ENCODE measurements around the gene TPSB2. TPM values are rescaled to one million over a fixed set of nuclear protein-coding genes. Genes with fewer than 3 reads are reported as not detected.
"Not testable (repeated sequence)": the region's sequence is repeated elsewhere in the genome, so short reads cannot be mapped to it uniquely, and the experiment has no call there.

Gene TPSB2
- total RNA-seq, 6 experiments from 2014 or later: 0.24 to 1.6 (median 0.83) TPM; not detected in 2

DNA sequence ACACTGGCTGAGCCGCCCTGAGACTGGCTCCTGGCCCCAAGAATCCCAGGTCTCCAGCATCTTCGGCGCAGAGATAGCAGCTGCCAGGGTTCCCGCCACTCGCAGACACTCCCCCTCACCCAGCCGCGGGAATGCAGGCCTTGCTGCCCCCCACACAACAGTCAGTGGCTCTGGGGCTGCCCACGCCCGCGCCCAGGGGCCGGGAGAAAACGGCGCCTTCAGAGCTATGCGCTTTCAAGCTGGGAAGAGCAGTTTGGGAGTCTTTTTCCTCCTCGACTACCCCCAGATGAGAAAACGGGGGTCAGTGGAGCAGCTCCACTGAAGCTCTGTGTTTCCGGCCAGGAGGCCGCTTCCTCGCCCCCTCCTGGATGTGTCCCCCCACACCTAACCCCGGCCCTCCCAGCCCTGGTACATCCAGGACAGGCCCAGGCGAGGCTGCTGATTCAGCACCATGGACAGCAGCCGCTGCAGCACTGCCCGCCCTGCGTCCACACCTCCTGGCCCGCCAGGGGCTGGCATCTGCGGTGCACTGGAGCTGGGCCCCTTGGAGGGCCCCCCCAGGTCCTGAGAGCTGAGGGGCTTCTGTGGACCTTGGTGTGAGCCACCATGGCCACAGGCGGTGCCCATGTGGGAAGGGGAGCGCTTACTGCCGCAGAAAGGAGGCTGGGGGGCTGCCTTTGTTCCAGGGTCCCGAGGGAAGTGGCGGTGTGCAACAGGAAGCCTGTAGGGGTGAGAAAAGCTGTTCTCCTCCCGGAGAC, 41.4 kb downstream of the TPSB2 start:
- peak; percentile 7 to 73 (median 56) for ATAC-seq
- Histone ChIP-seq H3K4me3 (no peak overlapping the region), H3K27ac (no peak overlapping the region), H3K36me3 (no peaks in the 10 kb centered on the region), H3K9me3 (no peaks in the 10 kb centered on the region), H3K4me1 (peaks cover 0 to 34% (median 0%) of the 10 kb centered on the region in 4 donors), H3K27me3 (no peaks in the 10 kb centered on the region)
- WGBS (ENCODE audit: insufficient coverage, low coverage, low lambda C conversion rate, missing lambda C conversion rate): 32% methylated on average over 11 of the region's 32 CpGs
- no peak for TF ChIP-seq POLR2A (IDR thresholded peaks at IDR 0.05)
- TF ChIP-seq, protein P1, sequence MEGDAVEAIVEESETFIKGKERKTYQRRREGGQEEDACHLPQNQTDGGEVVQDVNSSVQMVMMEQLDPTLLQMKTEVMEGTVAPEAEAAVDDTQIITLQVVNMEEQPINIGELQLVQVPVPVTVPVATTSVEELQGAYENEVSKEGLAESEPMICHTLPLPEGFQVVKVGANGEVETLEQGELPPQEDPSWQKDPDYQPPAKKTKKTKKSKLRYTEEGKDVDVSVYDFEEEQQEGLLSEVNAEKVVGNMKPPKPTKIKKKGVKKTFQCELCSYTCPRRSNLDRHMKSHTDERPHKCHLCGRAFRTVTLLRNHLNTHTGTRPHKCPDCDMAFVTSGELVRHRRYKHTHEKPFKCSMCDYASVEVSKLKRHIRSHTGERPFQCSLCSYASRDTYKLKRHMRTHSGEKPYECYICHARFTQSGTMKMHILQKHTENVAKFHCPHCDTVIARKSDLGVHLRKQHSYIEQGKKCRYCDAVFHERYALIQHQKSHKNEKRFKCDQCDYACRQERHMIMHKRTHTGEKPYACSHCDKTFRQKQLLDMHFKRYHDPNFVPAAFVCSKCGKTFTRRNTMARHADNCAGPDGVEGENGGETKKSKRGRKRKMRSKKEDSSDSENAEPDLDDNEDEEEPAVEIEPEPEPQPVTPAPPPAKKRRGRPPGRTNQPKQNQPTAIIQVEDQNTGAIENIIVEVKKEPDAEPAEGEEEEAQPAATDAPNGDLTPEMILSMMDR (IDR thresholded peaks at IDR 0.05): no peak
- DNase-seq: peak in 1 of 3 donors; percentile 55
- intact Hi-C loops (cut with DNase I): no loop called here

DNA sequence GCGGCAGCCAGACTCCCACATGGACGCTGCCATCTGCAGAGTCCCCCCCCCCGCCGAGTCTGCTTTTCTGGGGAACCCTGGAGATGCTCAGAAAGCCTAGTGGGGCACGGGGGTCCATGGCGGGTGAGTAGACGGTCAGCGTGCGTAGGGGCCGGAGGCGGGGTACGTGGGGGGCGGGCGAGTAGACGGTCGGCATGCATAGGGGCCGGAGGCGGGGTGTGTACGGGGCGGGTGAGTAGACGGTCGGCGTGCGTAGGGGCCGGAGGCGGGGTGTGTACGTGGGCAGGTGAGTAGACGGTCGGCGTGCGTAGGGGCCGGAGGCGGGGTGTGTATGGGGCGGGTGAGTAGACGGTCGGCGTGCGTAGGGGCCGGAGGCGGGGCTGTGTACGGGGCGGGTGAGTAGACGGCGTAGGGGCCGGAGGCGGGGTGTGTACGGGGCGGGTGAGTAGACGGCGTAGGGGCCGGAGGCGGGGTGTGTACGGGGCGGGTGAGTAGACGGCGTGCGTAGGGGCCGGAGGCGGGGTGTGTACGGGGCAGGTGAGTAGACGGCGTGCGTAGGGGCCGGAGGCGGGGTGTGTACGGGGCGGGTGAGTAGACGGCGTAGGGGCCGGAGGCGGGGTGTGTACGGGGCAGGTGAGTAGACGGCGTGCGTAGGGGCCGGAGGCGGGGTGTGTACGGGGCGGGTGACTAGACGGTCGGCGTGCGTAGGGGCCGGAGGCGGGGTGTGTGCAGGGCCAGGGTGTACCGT, 44.4 kb downstream of the TPSB2 start:
- Histone ChIP-seq H3K4me3 (peak overlapping the region in 1 of 3 donors; percentile 34), H3K4me1 (peaks cover 0 to 41% (median 6%) of the 10 kb centered on the region in 4 donors)
- DNase-seq; H3K36me3 ChIP-seq; H3K27ac ChIP-seq; H3K27me3 ChIP-seq; ATAC-seq; intact Hi-C loops (cut with DNase I); H3K9me3 ChIP-seq: not testable (repeated sequence)
- 77% methylated on average over 70 of the region's 86 CpGs for WGBS (ENCODE audit: insufficient coverage, low coverage, low lambda C conversion rate, missing lambda C conversion rate)

DNA sequence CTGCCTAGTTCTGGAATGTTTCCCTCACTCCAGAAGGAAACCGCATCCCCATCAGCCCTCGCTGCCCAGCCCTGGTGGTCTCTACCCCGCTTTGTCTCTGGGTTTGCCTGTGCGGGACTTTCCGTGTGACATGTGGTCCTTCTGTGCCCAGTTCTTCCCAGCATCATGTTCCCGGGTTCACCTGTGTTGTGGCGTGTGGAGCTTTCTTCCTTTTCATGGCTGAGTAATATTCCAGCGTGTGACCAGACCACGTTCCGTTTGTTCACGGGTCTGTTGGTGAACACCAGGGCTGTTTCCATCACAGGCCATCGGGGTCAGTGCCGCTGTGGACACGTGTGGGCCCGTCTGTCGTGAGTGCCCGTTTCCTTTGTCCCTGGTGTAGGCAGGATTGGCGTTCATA, 45.0 kb downstream of the TPSB2 start:
- WGBS (ENCODE audit: insufficient coverage, low coverage, low lambda C conversion rate, missing lambda C conversion rate): 73% methylated on average over 12 of the region's 18 CpGs
- ATAC-seq (no peak), DNase-seq (no peak)
- no peak for TF ChIP-seq POLR2A (IDR thresholded peaks at IDR 0.05)
- TF ChIP-seq, protein P1 (IDR thresholded peaks at IDR 0.05): no peak
- peaks cover 0 to 41% (median 6%) of the 10 kb centered on the region in 4 donors for H3K4me1 ChIP-seq
- peak overlapping the region in 1 of 3 donors; percentile 5 for H3K27ac ChIP-seq
- no peaks in the 10 kb centered on the region for H3K27me3 ChIP-seq
- peak overlapping the region in 1 of 3 donors; percentile 34 for H3K4me3 ChIP-seq
- H3K9me3 ChIP-seq: no peaks in the 10 kb centered on the region
- intact Hi-C loops (cut with DNase I): no loop called here
- H3K36me3 ChIP-seq: no peaks in the 10 kb centered on the region

DNA sequence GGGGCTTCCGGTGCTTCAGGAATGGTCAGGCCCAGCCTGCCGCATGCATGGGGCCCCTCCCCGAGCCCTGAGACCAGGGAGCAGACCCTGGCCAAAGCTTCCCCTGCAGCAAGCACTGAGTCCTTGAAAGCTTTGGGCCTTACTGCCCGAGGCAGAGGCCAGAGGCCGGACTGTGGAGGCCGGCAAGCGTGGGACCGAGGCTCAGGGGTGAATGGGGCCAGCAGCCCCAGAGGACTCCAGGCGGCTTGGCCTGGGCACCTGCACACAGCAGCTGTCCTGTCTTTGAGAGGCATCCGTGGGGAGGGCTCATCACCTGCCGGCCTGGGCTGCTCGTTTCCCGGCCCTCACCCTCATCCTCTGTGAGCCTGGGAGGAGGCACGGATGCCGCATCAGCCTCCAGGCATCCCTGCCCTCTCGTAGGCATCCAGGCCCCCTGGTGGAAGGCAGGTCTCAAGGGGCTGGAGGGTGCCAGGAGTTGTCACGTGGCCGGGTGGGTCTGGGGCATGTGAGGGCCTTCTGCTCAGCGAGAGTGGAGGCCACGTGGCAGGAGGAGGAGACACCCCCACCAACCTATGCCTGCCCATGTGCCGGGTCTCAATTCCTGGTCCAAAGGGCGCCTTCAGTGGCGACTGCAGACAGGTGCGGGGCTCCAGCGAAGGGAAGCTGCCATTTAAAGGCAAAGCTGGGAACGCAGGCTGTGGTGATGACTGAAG, 45.7 kb downstream of the TPSB2 start:
- intact Hi-C loops (cut with DNase I): no loop called here
- peak overlapping the region in 1 of 3 donors; percentile 34 for H3K4me3 ChIP-seq
- peaks cover 0 to 41% (median 6%) of the 10 kb centered on the region in 4 donors for H3K4me1 ChIP-seq
- DNase-seq (no peak), ATAC-seq (peak in 2 of 4 donors; percentile 28 to 52)
- H3K27me3 ChIP-seq: no peaks in the 10 kb centered on the region
- H3K9me3 ChIP-seq: no peaks in the 10 kb centered on the region
- H3K36me3 ChIP-seq: no peaks in the 10 kb centered on the region
- 60% methylated on average over 1 of the region's 26 CpGs for WGBS (ENCODE audit: insufficient coverage, low coverage, low lambda C conversion rate, missing lambda C conversion rate)
- TF ChIP-seq POLR2A (IDR thresholded peaks at IDR 0.05): no peak
- TF ChIP-seq, protein P1 (IDR thresholded peaks at IDR 0.05): peak in 1 of 4 donors; percentile 34
- peak overlapping the region in 1 of 3 donors; percentile 5 for H3K27ac ChIP-seq

All from right lobe of liver (tissue), 6 donors.